ENCODE data around the gene RCC2.

DNA sequence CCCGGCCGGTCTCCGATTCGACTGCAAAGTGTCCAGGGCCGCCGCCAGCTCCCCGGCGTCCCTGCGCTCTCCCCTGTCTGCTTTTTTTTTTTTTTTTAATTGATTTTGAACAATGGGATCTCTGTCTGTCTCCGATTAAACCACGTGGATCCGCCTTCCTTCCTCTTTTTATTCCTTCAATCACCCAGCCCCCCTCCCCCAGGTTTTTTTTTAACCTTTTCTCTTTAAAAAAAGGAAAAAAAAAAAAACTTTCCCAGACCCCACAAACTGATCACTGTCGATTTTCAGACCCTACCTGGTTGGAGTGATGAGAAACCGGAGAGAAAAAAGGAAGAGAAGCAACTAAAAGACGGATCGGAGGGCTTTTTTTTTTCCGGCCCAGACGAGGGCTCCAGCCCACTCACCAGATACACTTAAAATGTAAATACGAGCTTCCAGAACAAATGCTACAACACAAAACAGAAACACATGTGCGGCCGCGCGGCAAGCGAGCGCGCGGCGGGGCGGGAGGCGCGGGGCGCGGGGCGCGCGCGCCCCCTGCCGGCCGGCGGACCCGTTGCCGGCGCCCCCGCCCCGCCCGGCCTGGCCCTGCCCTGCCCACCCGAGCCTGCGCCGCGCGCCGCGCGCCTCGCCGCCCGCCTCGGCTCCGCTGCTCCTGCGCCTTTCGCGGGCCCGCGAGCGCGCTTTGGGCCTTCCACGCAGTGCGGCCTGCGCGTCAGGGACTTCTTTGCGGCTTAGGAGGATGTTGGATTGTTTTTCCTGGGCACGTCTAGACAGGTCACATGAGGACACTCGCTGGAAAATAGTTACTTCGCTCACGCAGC, at the start of gene RCC2:
- TF ChIP-seq, protein P1, sequence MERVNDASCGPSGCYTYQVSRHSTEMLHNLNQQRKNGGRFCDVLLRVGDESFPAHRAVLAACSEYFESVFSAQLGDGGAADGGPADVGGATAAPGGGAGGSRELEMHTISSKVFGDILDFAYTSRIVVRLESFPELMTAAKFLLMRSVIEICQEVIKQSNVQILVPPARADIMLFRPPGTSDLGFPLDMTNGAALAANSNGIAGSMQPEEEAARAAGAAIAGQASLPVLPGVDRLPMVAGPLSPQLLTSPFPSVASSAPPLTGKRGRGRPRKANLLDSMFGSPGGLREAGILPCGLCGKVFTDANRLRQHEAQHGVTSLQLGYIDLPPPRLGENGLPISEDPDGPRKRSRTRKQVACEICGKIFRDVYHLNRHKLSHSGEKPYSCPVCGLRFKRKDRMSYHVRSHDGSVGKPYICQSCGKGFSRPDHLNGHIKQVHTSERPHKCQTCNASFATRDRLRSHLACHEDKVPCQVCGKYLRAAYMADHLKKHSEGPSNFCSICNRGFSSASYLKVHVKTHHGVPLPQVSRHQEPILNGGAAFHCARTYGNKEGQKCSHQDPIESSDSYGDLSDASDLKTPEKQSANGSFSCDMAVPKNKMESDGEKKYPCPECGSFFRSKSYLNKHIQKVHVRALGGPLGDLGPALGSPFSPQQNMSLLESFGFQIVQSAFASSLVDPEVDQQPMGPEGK (CRISPR knock-in tag; IDR thresholded peaks at IDR 0.05; ENCODE audit: borderline replicate concordance) = no peak
- no peak for TF ChIP-seq PPARA (CRISPR knock-in tag; IDR thresholded peaks at IDR 0.05; ENCODE audit: borderline replicate concordance)
